HG03432 (cell line): Measurements from ENCODE around the gene SYK.
"Not testable (repeated sequence)": the region's sequence is repeated elsewhere in the genome, so short reads cannot be mapped to it uniquely, and the experiment has no call there.

ENCODE experiments used
- ATAC-seq: cut with Tn5 transposase; IDR thresholded peaks from one replicate; pipeline ENCODE4 v1.9.1; 2021; ENCODE audit warnings: mild to moderate bottlenecking, moderate library complexity; ENCODE audit not compliant: unreplicated experiment

The SYK gene

GRCh38 chr9:90801241-90801972, at the start of gene SYK:
TSS of gene SYK (plus strand) at chr9:90801819. CDS start at chr9:90843899, 42,080 bp downstream.
- peak; percentile 56 for ATAC-seq

DNA sequence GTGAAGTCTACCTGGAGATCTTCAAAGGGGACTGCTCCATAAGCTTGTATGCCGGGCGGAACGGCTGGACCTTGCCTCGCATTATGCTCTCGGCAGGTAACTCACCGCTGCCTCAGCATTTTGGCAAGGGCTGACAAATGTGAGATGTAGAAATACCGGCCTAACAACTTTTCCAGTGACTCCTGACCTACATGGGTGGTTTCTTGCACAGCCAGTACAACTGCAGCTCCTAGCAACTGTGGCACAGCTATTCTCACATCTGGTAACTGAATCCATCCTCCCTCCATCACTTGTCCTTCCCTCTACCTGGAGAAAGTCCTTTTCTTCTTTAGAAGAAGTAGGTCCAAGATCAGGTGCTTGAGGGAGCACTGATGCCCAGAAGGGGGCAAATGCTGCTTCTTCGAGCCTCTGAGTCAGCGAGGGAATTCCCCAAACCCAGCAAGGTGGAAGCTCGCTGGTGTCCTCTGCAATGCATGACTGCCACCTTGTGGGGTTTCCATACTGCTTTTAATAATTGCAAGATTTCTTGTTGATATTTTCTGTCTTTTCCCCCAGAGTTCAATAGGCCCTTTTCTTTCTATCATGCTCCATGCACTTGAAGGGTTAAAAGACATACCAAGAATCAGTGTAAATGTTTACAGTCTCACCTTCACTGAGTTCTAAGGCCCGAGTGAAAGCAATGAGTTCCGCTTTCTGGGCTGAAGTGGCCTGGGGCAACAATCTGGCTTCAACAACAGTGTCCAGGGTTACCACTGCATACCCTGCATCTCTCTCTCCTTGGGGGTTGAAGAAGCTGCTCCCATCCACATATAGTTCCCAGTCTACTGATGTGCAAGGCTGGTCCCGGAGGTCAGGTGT, 45.9 kb upstream of the SYK start:
- not testable (repeated sequence) for ATAC-seq

DNA sequence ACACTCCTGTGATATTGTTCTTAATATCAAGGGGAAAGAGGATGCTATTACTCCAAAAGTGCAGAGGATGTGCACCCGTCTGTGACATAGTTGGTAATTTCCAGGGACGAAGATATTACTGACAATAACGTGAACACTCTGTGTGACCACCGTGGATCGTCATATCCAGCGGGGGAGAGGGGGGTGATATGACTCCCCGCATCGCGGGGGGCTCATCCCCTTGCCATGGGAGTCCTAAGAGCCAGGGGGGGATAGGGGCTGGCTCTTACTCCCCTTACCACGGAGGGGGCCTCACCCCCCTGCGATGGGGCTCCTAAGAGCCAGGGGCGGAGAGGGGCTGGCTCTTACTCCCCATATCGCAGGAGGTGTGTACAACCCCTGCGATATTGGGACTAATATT, 41.0 kb upstream of the SYK start:
- ATAC-seq: not testable (repeated sequence)

- ATAC-seq: no peak
Observed at GRCh38 chr9:90766731-90767130, 34.9 kb upstream of the SYK start.

GRCh38 chr9:90767523-90768100, 34.0 kb upstream of the SYK start:
- no peak for ATAC-seq

- ATAC-seq: peak; percentile 50
Observed at GRCh38 chr9:90770182-90770738, 31.4 kb upstream of the SYK start.

GRCh38 chr9:90770927-90771326, 30.7 kb upstream of the SYK start:
- no peak for ATAC-seq

- no peak for ATAC-seq
Observed at GRCh38 chr9:90772386-90772785, 29.2 kb upstream of the SYK start.

DNA sequence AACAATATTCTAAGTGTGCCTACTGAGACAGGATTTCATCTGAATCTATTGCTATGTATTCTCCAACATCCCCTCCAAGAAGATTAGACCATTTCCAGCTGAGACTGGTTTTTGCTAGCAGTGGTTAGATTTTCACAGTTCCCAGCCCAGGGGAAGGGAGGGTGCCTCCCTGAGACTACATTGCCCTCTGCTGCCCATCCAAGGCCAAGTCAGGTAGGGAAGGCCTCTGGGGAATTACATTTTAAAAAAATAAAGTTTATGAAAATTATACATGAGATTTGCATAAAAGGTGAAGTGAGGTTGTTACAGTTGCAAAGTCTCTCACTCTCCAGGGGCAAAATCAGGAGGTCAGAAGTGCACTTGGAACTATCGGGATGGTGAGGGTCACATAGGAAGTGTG, 28.0 kb upstream of the SYK start:
- no peak for ATAC-seq

DNA sequence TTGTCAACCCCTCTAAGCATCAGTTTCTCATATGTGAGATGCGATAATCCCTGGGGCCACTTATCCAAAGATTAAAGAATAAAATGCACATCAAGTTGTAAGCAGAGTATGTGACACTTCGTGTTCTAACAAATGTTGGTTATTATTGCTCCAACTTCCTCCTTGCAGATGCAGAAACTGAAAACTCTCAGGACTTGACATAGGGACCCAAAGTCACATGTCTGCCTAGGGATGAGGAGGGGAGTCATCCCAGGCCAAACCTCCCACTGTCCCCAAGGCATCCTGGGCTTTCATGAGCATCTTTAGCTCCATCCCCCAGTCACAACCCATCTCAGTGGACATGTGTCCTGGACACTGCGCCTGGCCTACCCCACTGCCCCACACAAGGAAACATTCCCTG, 27.5 kb upstream of the SYK start:
- no peak for ATAC-seq

- peak; percentile 85 for ATAC-seq
Observed at GRCh38 chr9:90774682-90775081, 26.9 kb upstream of the SYK start.

DNA sequence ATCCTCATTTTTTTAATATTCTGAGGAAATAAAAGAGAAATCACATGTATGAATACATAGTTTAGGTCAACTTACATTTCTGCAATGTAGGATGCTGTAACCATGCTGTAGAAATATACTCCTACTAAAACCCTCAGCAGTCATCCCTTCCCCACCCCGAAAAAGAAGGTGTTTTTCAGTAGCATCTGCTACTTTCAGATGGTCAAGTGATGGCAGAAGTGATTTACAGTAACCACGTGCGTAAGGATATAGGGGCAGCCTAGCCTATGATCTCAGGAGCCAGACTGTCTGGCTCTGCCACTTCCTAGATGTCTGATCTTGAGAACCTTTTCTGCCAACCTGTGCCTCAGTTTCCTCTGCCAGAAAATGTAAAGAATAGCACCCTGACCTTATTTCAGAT, 26.0 kb upstream of the SYK start:
- ATAC-seq: no peak

GRCh38 chr9:90778746-90779145, 22.9 kb upstream of the SYK start:
- no peak for ATAC-seq

GRCh38 chr9:90783552-90783951, 18.1 kb upstream of the SYK start:
- ATAC-seq: no peak

DNA sequence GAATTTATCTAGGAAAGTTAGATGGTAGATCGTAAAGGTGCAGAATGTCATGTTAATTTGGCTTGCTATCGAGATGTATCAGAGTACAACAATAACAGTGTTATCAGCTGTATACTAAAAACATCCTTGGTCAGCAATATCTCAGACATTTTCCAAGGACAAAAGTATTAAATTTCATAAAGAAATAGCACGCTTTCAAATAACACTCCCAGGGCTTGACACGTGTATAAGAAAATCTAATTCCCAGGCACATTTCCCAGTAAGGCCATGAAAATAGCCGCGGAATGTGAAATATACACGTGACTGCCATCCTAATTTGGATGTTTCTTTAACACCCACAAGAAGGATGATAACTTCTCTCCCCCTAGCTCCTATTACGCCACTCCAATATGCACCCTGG, 17.7 kb upstream of the SYK start:
- ATAC-seq: no peak

DNA sequence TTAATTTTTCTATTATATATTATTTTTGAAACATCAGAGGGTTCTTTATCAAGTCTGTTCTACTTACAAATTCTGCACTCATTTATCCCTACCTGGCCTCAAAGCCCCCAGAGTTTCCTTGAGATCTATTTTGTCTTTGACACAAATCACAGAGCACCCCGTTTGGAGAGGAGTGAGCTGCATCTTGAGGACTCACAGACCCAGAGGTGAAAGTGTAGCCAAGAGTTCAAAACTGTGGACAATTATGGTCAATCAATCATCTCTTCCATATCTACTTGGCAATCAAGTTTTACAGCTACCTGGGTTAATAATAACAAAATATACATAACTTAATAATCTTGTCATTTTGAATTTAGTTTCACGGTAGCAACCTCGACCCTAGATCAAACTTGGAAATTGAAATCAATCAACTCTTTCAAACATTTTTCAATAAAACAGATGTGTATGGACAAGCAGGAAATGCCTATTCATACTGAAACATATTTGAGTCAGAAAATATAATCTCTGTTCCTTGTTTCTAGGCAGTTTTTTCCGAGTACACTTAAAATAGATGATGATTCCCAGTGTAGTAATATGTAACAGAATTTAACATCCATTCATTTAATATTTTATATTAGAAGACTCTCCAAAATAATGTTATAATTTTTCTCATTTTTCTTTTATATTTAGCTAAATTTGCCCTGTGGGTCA, 13.7 kb upstream of the SYK start:
- peak; percentile 69 for ATAC-seq

DNA sequence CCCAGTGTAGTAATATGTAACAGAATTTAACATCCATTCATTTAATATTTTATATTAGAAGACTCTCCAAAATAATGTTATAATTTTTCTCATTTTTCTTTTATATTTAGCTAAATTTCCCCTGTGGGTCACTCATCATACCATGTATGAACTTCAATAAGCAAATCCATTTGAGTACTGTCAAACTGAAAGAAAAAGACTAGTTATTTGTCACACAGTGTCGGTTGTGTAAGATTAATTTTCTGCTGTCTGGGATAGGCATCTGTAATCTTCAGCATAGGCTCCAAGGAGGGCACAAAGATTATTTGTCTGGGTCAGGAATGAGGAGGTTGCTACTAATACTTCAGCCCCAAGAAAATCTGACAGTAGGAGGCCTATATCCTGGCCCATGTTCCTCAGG, 13.1 kb upstream of the SYK start:
- ATAC-seq: peak; percentile 58

DNA sequence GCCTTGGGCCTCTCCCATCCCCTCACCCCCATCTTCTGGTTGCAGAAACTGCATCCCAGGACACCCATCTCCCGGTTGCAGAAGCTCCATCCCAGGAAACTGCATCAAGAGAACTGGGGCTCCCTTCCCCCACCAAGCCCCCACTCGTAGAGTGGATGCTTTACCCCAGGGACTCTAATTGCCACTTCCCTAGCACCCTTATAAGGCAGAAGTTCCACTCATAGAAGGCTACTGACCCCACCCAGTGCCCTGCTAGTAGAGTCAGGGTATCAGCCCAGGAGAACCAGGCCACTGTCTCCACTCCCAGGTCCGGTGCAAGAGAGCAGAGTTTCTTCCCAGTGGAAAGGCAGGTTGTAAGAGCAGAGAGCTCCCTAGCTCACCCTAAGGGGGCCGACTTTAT, 12.2 kb upstream of the SYK start:
- no peak for ATAC-seq

DNA sequence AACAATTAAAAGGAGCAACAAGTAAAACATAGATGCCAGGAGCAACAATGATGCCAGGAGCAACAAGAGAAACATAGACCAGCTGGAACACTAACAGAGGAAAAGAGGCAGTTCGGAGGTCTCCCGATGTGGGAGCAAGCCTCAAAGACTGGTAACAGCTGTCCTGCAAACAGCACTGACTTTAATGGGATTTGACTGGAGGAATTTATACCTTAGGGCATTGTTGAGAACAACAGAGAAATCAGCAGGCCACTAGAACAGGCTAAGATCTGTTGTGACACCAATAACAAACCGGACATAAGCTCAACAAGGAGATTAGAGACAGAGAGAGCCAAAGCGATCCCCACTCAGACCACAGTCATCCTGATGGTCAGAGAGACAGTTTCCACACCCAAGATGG, 11.8 kb upstream of the SYK start:
- ATAC-seq: no peak

DNA sequence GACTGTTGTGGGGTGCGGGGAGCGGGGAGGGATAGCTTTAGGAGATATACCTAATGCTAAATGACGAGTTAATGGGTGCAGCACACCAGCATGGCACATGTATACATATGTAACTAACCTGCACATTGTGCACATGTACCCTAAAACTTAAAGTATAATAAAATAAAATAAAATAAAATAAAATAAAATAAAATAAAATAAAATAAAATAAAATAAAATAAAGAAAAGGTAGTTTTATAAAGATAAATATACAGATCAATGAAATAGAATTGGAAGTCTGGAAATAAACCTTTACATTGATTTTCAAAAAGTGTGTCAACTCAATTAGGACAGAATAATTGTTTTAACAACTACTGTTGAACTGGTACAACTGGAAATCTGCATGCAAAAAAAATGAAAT, 8.6 kb upstream of the SYK start:
- not testable (repeated sequence) for ATAC-seq

- ATAC-seq: peak; percentile 35
Observed at GRCh38 chr9:90793729-90794128, 7.9 kb upstream of the SYK start.
